HG02884 (cell line): ENCODE measurements around the gene WASF3.

Source experiments
- ATAC-seq: cut with Tn5 transposase; IDR thresholded peaks from one replicate; pipeline ENCODE4 v1.9.1; 2021; ENCODE audit warnings: mild to moderate bottlenecking, moderate library complexity; ENCODE audit not compliant: unreplicated experiment

WASF3 gene

DNA sequence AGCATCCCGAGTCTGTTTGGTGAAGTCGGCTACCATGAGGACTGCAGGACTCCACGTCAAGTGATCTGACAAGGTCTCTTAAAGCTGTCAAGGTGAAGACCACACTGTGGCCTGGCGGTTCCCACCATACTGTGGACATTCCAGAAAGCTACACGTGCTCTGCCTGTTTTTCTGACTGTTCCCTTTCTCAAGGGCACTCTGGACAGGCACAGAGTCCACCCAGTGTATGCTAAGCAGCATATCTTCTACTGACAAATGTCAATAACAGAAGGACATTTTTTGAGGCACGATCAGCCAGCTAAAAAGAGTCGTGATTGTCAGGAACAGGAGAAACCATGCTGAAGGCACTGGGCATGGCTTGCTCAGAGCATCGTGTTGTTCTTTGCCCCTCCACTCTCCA is 12.8 kb upstream of the WASF3 start:
- ATAC-seq, result no peak

DNA sequence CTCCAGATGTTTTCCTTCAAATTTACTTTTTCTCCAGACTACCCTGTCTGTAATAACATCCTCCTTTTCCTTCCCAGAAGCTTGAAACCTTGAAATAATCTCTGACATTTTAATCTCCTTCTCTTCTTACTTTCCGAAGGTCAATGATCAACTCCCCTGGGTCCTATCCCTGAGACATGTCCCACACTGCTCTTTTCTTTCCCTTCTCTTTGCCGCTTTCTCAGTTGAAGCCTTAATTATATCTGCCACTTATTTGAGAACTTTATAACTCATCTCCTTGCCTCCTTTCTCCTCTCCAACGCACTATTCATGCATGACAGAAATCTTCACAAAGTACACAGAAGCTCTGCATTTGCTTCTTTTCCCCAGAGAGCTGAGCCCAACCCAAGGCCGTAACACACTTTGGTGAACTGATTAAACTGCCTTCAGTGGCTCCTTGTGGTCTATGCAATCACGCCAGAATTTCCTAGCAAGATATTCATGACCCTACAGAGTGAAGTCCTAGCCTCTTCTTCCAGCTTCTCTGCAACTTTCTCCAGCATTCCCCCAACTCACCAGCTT is 9.2 kb upstream of the WASF3 start:
- no peak for ATAC-seq

DNA sequence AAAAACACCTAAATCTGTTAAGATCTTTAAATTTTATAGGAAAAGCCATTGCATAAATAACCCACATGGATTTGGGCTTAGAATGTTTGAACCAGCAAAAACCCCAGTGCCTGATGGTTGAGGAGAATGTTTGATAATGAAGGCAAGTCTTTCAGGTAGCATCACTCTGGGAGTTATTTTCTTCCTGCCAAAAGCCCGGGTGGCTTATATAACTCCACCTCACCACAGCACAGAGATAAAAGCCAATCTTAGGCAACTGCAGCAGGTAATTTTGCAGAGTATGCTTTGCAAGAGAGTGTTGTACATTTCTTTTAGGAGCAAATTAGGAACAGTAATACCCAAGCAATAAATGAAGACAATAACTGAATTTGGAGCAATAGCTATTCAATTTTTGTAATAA is 7.8 kb upstream of the WASF3 start:
- no peak for ATAC-seq

DNA sequence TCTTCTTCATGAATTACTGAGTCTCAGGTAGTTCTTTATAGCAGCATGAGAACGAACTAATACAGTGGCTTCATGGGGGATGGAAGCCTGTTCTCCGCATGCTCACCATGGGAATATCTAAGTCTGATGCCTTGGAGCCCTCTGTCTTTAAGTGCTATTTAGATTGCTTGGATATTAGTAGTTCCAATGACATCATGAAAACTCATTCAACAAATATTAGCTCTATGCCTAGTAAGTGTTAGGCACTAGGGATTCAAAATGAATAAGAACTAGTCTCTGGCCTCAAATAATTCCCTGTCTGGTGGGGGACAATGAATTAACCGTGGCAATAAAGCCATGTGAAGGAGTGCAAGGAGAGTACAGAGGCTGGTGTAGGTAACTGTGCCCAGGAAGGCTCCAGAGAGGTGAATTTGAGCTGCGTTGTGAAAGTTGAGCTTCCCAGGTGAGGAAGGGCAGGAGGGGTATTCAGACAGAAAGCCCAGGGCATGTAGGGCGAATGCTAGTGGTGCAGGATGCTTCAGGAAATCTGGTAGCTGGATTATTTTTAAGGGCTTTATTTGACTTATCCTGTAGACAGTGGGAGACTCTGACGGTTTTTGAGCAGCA is 6.1 kb upstream of the WASF3 start:
- no peak for ATAC-seq

DNA sequence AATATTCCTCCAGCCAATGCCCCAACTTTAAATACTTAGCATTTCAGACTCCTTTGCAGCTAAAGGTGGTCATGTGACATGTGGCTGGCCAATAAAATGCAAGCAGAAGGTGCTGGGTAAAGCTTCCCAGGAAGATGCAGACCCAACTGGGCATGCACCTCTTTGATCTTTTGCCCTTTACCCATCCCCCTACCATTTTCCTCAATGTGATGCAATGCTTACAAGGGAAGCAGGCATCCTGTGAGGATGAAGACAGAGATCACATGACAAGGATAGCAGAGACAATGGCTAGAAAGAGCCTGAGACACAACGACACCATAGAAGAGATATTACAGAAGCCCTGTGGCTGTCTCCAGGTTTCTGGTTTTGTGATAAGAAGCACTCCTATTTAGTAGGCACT is 2.1 kb upstream of the WASF3 start:
- ATAC-seq, result no peak

DNA sequence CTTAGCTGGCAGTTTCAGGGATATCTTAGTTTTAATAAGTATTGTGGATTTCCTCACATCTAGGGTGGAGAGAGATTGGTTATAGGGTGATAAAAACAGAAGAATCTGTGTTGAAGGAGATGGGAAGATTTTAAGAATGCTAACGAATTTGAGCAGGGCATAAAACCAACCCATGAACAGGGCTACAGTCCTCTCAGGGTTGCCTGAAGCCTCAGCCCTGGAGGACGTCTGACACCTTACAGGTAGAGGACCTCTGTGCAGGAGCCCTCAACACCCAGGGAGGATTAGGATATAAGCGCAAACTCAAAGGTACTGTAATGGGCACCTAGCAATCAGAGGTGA is 461 bp upstream of the WASF3 start:
- ATAC-seq, result no peak

DNA sequence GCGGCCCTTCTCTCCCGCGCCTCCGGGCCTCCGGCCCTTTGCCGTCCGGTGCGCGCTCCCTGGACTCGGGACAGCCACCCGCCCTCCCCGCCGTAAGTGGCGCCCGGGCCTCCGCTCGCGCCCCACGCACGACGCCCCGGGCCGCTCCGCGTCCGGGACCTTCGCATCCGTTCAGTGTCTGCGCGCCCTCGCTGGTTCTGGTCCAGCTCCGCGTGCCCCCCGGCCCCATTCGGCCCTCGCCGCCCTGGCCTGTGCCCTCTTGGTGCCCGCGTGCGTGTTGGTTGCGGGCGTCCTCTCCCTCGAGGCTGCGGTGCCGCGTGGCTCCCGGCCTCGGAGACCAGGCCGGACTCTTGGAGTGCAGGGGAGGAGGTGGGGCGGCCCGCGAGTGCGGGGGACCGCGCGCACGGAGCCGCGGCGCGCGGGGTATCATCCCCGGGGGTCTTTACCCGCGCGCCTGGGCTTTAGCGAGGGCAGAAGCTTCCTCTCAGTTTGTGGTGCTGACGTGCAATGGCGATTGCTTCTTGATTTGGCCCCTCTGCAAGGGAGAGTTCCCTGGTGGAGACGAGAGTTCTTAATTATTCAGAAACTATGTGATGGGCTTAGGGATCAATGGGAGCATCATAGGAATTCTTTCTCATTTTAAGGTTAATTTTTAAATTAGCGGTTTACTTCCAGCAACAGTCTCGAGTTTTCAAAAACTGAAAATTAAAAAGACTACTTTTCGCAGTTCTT is 757 bp downstream of the WASF3 start:
- no peak for ATAC-seq

DNA sequence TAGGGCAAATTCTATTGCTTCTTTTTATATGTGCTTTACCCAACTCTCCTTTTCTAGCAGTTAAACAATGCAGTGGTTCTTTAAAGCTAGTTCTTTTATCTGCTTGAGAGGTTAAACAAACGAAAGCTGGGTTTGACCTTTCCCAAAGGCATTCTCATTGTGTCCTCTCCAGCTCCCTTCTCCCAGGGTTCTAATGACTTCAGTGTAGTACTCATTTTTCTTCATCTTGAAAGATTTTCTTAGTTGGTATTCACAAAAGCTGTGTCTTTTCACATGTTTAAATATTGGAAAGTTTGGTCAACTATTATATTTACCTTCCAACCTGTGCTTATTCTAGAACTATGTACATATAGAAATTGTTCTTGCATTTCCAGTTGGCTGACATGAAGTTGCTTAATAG is 1.5 kb downstream of the WASF3 start:
- no peak for ATAC-seq

DNA sequence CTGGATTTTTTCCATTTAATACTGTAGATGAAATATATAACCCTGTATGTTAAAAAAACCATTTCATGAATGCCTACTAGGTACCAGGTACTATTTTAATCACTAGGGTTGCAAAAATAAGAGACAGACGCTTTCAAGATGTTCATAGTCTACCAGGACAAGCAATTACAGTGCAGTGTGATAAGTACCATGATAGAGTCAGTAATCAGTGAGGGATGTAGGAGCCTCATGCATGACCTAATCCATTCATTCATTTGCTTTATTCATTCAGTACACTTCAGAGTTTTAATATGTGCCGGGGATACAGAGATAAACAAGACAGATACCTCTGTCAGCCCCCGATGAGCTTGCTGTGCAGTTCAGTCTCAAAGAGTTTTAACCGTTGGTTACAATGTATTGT is 3.0 kb downstream of the WASF3 start:
- ATAC-seq, result no peak

DNA sequence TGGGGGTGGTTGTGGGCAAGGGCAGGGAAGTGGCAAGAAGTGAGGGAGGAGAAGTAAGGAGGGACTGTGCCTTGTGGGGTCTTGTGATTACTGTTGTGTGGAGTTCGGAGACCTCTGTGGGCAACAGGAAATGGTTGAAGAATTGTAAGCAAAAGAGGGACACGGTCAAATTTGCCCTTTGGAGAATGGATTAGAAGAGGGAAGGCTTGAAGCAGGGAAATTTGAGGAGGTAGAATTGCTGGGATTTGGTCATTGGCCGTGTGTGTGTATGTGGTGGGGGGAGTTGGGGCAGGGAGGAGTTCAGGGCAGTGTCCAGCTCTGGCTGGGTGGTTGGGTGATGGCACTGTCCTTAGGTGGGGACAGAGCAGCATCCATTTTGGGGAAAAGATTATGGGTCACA is 3.6 kb downstream of the WASF3 start:
- no peak for ATAC-seq

DNA sequence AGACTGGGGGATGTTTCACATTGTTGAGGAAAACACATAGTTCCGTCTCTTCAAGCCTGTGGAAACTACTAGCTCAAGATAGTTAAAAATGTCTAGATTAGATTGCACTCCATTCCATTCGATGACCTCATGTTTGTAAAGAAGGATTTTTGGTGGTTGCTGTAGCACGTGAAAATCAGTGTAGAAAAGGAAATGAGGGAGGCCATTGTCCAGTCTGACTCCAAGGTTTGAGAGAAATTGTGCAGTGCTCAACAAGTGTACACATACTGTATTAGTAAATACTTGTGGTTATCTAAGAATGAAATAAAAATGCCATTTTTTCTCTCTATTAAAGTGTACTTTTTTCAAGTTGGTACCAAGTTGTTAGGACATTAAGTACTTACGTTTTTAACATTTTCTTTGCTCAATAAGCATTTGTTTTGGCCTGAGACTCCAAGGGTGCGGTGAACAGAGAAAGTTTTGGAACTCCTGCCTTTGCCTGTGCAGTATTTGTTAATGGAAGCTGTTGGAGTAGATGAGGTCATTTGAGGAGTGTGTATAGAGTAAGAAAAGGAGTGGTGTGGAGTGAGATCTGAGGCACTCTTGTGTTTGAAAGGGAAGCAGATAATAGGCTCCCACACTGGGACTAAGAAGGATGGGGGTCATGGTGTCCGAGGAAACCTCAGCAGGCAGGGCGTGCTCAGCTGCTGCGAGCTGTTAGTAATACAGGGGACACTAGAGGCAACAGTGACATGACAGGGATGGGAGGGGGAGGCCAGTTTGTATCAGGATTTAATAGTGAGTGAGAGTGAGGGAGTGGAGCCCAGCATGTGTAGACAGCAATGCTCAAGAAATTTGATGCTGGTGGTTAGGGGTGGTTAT is 4.4 kb downstream of the WASF3 start:
- ATAC-seq, result no peak

DNA sequence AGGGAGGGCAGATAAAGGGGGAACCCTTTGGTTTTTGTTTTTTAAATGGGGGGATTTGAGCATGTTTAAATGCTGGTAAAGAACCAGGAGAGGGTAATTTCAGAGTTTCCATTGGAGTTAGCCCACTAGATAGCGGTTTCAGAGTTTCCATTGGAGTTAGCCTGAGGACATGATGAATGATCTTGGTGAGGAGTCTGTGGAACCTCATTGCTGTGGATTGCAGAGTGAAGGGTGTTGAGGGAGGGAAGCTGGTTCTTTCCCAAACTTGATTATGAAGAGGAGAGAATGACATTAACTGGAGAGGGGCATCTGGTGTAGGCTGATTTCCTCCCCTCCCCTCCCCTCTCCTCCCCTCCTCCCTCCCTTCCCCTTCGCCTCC is 5.0 kb downstream of the WASF3 start:
- no peak for ATAC-seq

DNA sequence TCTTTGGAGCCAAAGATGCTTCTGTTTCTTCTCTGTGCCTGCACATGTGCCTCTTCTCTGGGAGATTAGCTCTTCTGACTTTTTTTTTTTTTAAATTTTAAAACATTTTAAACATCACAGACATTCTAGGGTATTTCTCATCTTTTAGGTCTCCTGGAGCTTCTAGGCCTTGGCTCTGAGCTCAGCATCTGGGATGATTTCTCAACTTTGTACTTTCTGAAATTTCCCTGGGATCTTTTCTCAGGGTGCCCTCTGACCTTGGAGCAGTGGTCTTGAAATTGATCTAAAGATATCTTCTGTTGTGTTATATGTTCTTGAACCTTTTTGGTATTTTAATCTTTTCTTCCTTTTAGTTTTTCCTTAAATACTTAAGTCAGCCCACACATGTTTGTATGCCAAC is 6.2 kb downstream of the WASF3 start:
- ATAC-seq, result no peak

DNA sequence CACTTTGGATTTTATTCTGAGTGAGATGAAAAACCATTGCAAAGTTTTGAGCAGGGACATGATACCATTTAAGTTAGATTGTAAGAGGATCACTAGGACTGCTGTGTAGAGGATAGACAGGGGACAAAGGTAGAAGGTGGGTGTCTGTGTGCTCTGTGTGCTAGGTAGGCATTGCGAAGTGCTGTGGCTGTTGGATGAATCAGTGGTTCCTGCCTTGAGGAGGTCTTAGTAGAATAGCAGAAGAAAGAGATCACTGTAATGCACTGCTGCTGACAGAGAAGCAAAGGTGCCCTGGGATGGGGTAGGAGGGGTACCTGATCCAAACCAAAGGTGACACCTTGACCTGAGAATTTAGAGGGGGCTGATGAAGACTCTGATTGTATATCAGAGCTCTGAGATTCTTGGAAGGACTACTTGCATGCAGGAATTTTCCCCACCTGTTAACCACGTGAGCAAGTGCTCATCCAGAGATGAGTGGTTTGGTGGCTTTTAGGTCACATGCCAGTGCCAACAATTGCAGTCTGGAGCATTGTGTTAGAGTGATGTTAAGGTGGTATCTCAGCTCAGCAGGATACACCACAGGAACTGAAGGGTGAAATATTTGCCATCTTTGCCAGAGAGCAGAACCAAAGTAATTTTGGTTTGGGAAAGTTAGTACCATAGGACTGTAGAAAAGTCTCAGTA is 10.8 kb downstream of the WASF3 start:
- no peak for ATAC-seq

DNA sequence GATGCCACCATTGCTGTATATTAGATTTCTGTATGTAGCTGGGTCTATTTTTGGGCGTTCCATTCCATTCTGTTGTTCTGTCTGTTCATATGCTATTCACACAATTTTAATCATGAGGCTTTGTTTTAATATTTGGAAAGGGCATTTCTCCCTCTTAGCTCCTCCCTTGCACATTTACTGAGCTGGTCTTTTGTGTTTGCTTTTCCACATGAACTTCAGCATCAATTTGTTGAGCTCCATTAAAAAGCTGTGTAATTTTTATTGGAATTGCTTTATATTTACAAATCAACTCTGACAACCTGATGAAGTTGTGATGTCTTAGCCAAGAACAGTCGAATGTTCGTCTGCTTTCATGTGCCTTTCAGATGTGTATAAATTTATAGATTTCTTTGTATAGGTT is 14.0 kb downstream of the WASF3 start:
- ATAC-seq, result no peak

DNA sequence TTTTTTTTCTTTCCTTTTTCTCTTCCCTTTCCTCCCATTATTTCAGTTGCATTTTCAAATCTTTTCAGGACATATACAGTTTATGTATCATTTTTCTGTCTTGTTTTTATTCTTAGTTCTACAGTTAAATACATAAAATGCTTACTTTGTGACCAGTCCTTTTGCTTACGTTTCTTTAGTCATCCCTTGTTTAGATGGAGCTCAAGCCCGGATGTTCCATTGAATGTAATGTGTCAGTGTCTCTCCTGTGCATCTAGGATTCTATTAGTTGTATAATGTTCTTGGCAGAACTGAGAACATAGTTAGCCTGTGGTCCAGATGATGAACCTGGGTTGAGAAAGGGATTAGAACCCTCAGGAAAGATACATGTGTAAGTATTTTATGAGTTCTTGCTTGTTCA is 17.8 kb downstream of the WASF3 start:
- no peak for ATAC-seq

DNA sequence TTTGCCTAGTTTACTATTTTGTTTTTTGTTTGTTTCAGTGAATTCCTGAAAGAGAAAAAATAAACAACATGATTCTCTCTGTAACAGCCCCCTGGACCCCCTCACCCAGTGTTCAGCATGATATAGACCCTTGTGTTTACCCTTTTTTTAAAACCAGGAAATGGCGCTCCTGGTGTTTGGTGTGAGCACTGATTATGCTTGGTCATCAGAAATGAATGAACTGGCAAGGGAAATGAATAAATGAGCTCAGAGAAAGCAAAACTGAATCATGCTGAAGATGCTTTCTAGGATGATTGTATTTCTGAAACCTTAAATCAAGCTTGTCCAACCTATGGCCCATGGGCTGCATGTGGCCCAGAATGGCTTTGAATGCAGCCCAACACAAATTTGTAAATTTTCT is 22.1 kb downstream of the WASF3 start:
- ATAC-seq, result no peak

DNA sequence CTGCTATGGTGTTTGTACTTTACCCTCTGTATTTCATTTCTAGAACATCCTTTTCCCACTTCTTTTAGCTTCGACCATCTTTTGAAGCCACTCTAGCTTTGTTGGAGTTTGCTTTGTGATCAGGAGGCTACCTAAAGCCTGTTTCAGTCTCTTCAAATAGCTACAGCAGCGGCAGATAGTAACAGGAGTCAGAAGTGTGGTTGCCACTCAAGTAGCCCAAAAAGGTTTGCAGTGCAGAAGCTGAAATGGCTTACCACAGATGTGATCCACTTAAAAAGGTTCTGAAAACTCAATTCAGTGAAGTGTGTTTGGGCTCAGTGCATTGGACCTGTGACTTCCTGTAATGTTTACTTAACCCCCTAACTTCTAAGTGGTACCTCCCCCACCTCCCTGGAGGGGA is 26.2 kb downstream of the WASF3 start:
- no peak for ATAC-seq

DNA sequence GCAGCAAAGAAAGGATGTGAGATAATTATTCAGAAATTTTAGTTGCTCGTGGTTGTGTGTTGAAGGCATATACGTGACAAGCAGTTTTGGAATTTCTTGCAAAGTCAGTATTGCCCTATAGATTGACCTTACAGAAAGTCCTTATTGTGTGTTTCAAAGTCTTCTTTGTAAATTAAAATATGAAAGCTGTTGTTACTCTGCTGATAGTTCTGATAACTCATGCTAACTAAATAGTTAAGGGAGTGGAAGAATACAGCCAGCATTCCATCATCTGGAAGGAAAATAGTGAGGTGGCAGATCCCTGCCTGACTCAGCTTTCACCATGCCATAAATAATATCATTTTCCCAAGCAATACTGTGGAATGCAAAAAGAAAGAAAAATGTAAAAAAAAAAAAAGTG is 27.2 kb downstream of the WASF3 start:
- ATAC-seq, result no peak

DNA sequence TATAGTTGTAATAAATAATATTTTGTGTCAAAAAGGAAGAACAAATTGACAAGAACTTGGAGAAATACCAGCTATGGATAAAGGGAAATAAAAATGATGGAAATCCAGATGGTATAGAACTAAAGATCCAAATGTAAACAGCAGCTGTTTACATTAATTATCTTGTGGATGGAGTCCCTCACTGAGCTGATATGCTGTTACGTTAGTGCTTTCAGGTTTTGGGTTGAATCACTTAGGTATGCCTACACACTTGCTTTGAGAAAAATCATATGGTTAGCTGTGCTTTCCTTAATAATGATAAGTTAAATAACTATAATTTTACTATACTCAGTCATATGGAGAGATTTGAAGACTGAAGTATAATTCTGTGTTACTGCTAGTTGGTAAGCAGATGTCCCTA is 27.7 kb downstream of the WASF3 start:
- ATAC-seq, result no peak

DNA sequence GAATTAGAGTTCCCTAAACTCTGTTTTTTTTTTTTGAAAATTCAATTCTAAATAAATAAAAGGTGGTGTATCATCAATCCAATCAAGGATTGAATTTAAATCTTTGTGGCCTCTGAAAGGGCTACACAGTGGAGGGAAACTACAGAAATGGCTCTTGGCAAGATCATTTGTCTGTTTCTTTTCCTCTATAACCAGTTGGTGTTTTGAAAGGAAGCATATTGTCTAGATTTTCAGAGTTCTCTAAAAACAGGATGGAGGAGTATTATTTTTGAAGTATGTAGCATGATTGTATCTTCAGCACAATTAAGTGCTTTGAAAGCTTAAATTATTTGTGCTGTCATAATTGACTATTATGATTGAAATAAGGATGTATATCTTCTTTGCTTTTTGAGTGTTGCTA is 29.8 kb downstream of the WASF3 start:
- ATAC-seq, result no peak
